HepG2 (cell line): Measurements from ENCODE around the gene CSF3R. TPM values are rescaled to one million over a fixed set of nuclear protein-coding genes. Genes with fewer than 3 reads are reported as not detected.

ENCODE experiments used
- ATAC-seq: fragments of 200-7000 bp; cut with Tn5 transposase; 3 replicates; pipeline ENCODE4 v1.9.1; 2020; ENCODE audit warnings: mild to moderate bottlenecking, moderate library complexity
- BruUV-seq: library from RNA; stranded (reverse); fragments of 400-500 nt; replicated peaks from 2 replicates; lab custom pipeline; 2021; lab: Mats Ljungman, UMichigan
- CTCF ChIA-PET: fragments of 300-600 bp; formaldehyde crosslinking; extraction: SDS; loops from one replicate; lab custom pipeline; 2021; ENCODE audit warnings: low total read pairs, inconsistent platforms, low intra/inter-chr PET ratio; lab: Yijun Ruan, JAX
- POLR2A ChIA-PET: fragments of 350-600 bp; sonication (Branson Sonifier 250); formaldehyde crosslinking; loops from one replicate; lab custom pipeline; 2020; ENCODE audit warnings: antibody characterized with exemption, inconsistent platforms; lab: Yijun Ruan, JAX
- DNase-seq: peaks from one replicate; pipeline ENCODE4 v3.0.0-alpha.2; 2015; ENCODE audit warnings: low spot score
- FAIRE-seq: peaks from 3 replicates; lab custom pipeline; 2011; peaks lifted over from hg19 to GRCh38; lab: Jason Lieb, UNC
- H2AFZ ChIP-seq: one replicate; pipeline ENCODE4 v1.6.1; 2011; ENCODE audit warnings: low read length, inconsistent platforms
- H3K27ac ChIP-seq: fragments of 300-600 bp; 3 replicates; pipeline ENCODE4 v1.8.0; 2011; ENCODE audit warnings: mixed run types, mild to moderate bottlenecking, mixed read lengths, low read length, inconsistent platforms; ENCODE audit not compliant: insufficient read depth; ENCODE audit errors: extremely low read length
- H3K27me3 ChIP-seq, 2 experiments: fragments of 200-600 bp in 1 of 2; 2 replicates in 1 of 2; 3 replicates in 1 of 2; pipeline versions ENCODE4 v1.6.0 to v1.8.0; 2011; ENCODE audit warnings: low read length in 2 of 2, mild to moderate bottlenecking in 2 of 2, moderate library complexity in 2 of 2, inconsistent platforms in 1 of 2; ENCODE audit not compliant: insufficient read depth in 2 of 2, control insufficient read depth in 1 of 2
- H3K36me3 ChIP-seq, 2 experiments: fragments of 200-600 bp in 1 of 2; replicated peaks in 1 of 2; 2 replicates in 1 of 2; 3 replicates in 1 of 2; pipeline versions ENCODE4 v1.5.1 to v1.8.0; 2011; ENCODE audit warnings: low read length in 2 of 2, inconsistent platforms in 1 of 2; ENCODE audit not compliant: insufficient read depth in 2 of 2, control insufficient read depth in 1 of 2
- H3K4me1 ChIP-seq: 2 replicates; pipeline ENCODE4 v1.5.1; 2012; ENCODE audit warnings: low read length, inconsistent platforms; ENCODE audit not compliant: insufficient read depth
- H3K4me2 ChIP-seq: 2 replicates; pipeline ENCODE4 v1.6.0; 2011; ENCODE audit warnings: low read depth, low read length, inconsistent platforms
- H3K4me3 ChIP-seq, 3 experiments: fragments of 200-600 bp in 1 of 3; sonication (generic), shearing (Covaris generic) in 1 of 3; replicated peaks in 1 of 3; 2 replicates each; pipeline ENCODE4 v1.5.1; 2011 to 2016; ENCODE audit warnings: low read length in 3 of 3, inconsistent platforms in 2 of 3, low read depth in 2 of 3, mild to moderate bottlenecking in 2 of 3, control low read depth in 1 of 3, mixed read lengths in 1 of 3; ENCODE audit not compliant: insufficient read depth in 1 of 3
- H3K79me2 ChIP-seq: one replicate; pipeline ENCODE4 v1.6.1; 2011; ENCODE audit warnings: low read length, inconsistent platforms; ENCODE audit not compliant: insufficient read depth
- H3K9ac ChIP-seq: 2 replicates; pipeline ENCODE4 v1.6.0; 2011; ENCODE audit warnings: mild to moderate bottlenecking, low read depth, low read length, inconsistent platforms; ENCODE audit not compliant: insufficient read depth
- H3K9me3 ChIP-seq: 2 replicates; pipeline ENCODE4 v1.5.1; 2012; ENCODE audit warnings: mild to moderate bottlenecking, low read length
- H4K20me1 ChIP-seq: 2 replicates; pipeline ENCODE4 v1.6.0; 2011; ENCODE audit warnings: inconsistent platforms, mild to moderate bottlenecking, low read length, moderate library complexity; ENCODE audit not compliant: insufficient read depth
- EEA1 ChIP-seq: sonication (generic); formaldehyde crosslinking; IDR thresholded peaks from 2 replicates; pipeline ENCODE4 v1.5.1; 2020; ENCODE audit warnings: mild to moderate bottlenecking, missing genetic modification reagents, borderline replicate concordance
- FOSL2 ChIP-seq: sonication (generic); formaldehyde crosslinking; IDR thresholded peaks from 2 replicates; pipeline ENCODE4 v1.4.0; 2020; ENCODE audit warnings: missing genetic modification reagents
- HIVEP1 ChIP-seq: sonication (generic); formaldehyde crosslinking; IDR thresholded peaks from 2 replicates; pipeline ENCODE4 v1.4.0; 2020; ENCODE audit warnings: mild to moderate bottlenecking, missing genetic modification reagents
- HOXA3 ChIP-seq: sonication (generic); formaldehyde crosslinking; IDR thresholded peaks from 2 replicates; pipeline ENCODE4 v1.5.0; 2020; ENCODE audit warnings: missing genetic modification reagents
- MATR3 ChIP-seq: sonication (generic); formaldehyde crosslinking; IDR thresholded peaks from 2 replicates; pipeline ENCODE4 v1.4.0; 2020; ENCODE audit warnings: missing genetic modification reagents
- MED1 ChIP-seq: sonication (generic); formaldehyde crosslinking; IDR thresholded peaks from 2 replicates; pipeline ENCODE4 v1.4.0; 2020; ENCODE audit warnings: missing genetic modification reagents
- SOX5 ChIP-seq: IDR thresholded peaks from 2 replicates; pipeline ENCODE4 v1.6.1; 2016; ENCODE audit warnings: borderline replicate concordance
- ZNF121 ChIP-seq: sonication (generic); formaldehyde crosslinking; IDR thresholded peaks from 2 replicates; pipeline ENCODE4 v1.5.0; 2020; ENCODE audit warnings: mild to moderate bottlenecking, missing genetic modification reagents
- WGBS: methylation state at CpG from one replicate; pipeline ENCODE4 v1.1.6; 2017; ENCODE audit warnings: low lambda C conversion rate; 5-methylcytosine and 5-hydroxymethylcytosine counted together
- in situ Hi-C: cut with HindIII; loops from 2 replicates; pipeline ENCODE4 v1.10.0; 2017; ENCODE audit warnings: low pct_unique_long_range_greater_than_20kb; ENCODE audit not compliant: extremely low pct_ligation_motif_present
- intact Hi-C: fragments of 100-400 bp; cut with micrococcal nuclease; formaldehyde crosslinking; loops from one replicate; pipeline ENCODE4 v1.10.0; 2022; ENCODE audit not compliant: unreplicated experiment
- polyA plus RNA-seq, 8 experiments: library from polyadenylated mRNA; depleted of rRNA in 3 of 8; stranded (reverse) in 7 of 8; unstranded in 1 of 8; fragments of >200 nt; fragmentation: Illumina TruSeq in 4 of 8; extraction: Trizol in 4 of 8; gene quantifications; 2 replicates each; pipeline versions ENCODE4 v1.2.1 to v1.2.3, GENCODE V29; 2011 to 2016; ENCODE audit warnings: low read depth in 4 of 8, missing spikeins in 1 of 8, mixed read lengths in 1 of 8; ENCODE audit not compliant: insufficient read depth in 1 of 8
- total RNA-seq, 5 experiments: library from RNA; depleted of rRNA; stranded (reverse); fragments of >200 nt; fragmentation: Illumina TruSeq; extraction: Trizol; gene quantifications; 2 replicates each; pipeline ENCODE4 v1.2.3, GENCODE V29; 2016; ENCODE audit warnings: low read depth in 1 of 5
- TF ChIP-seq, protein P1 (sequence below): IDR thresholded peaks from 2 replicates; pipeline ENCODE4 v1.6.1; 2016; ENCODE audit warnings: missing compliant biosample characterization, missing genetic modification reagents, borderline replicate concordance

CSF3R gene
- total and polyA plus RNA-seq, 2 of the 13 experiments (the other 11 are each of a cell fraction or from before 2014, with no cell fraction given) = 11.9 to 28.8 TPM

DNA sequence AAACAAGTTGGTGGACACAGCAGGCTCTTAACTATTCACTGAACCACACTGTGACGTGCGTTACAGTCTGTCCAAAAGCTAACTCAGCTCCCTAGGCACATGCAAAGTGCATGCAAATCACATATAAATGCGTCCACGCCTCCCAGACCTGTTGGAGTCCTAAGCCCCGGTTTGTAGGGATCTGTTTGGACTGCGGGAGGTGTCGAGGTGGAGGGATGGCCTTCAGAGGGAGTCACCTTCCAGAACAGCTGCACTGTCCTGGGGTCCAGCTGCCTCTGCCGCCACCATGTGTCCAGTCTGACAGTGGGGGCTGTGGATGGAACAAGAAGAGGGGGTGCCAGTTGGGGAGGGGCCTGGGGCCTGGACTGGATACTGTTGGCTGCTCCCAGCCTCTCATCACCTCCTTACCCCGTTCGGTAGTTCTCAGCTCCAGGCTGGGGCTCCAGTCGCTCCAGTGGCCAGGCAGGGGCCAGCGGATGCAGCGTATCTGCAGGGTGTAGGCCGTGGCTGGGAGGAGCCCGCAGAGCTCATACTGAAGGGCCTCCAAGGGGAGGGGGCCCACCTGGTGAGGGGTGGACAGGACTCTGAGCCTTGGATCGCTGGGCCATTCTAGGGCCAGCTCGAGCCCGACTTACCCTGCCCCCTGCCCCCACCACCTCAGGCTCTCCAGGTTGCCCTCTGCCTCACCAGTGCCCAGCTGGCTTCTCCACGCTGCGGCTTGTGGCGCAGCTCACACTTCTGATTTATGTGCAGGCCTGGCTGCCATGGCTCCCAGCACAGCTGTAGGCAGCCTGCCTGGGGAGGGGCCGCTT, 10.7 kb downstream of the CSF3R start (continued):
- TF ChIP-seq SOX5 = no peak
- TF ChIP-seq, protein P1, sequence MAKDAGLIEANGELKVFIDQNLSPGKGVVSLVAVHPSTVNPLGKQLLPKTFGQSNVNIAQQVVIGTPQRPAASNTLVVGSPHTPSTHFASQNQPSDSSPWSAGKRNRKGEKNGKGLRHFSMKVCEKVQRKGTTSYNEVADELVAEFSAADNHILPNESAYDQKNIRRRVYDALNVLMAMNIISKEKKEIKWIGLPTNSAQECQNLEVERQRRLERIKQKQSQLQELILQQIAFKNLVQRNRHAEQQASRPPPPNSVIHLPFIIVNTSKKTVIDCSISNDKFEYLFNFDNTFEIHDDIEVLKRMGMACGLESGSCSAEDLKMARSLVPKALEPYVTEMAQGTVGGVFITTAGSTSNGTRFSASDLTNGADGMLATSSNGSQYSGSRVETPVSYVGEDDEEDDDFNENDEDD (CRISPR knock-in tag) = 0 out of 2 replicates have a peak, but pooled peaks have one; percentile 15
- TF ChIP-seq ZNF121 (CRISPR knock-in tag) = no peak
- no peak for TF ChIP-seq MATR3
- TF ChIP-seq FOSL2 (CRISPR knock-in tag) = no peak
- 0 out of 2 replicates have a peak, but pooled peaks have one; percentile 14 for TF ChIP-seq HOXA3 (CRISPR knock-in tag)
- TF ChIP-seq MED1 = 0 out of 2 replicates have a peak, but pooled peaks have one; percentile 24
- TF ChIP-seq, all 625 proteins: peak for 38

DNA sequence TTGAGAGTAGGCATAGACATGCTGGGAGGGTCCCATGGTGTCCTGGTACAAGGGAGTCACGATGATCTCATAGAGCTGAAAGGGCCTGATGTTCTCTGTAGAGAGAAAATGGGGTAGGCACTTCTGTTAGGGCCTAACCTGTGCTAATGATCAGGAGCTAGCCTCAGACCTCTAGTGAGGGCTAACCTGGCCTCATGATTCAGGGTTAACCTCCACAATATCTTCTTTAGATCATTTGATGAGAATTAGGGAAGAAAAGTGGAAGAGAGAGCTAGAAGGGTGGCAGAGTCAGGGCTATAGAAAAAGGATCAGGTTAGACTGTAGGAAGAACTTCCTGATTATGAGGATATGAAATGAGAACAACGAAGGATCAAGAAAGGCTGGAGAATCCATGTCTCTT, 13.6 kb downstream of the CSF3R start:
- WGBS = 88% methylated on average over 2 of the region's 2 CpGs
- H3K36me3 ChIP-seq = no peaks in the 10 kb centered on the region
- CTCF ChIA-PET = no interaction called here
- H2AFZ ChIP-seq = no peak overlapping the region
- POLR2A ChIA-PET = interaction anchor here (1.2 to 1.6 kb wide), 2 partner anchors 17 to 19 kb away, joined by 3 to 5 read pairs; partner anchors contain the start of gene OSCP1
- TF ChIP-seq EEA1 (CRISPR knock-in tag) = no peak
- TF ChIP-seq HIVEP1 (CRISPR knock-in tag) = no peak
- H3K79me2 ChIP-seq = peaks cover under 1% of the 10 kb centered on the region
- H3K27me3 ChIP-seq = no peaks in the 10 kb centered on the region
- H3K4me2 ChIP-seq = no peak overlapping the region
- no peaks in the 10 kb centered on the region for H3K9me3 ChIP-seq
- no peaks in the 10 kb centered on the region for H4K20me1 ChIP-seq
- no peak overlapping the region for H3K4me3 ChIP-seq
- peaks cover 55% of the 10 kb centered on the region for H3K4me1 ChIP-seq
- in situ Hi-C loops (no loop called here), intact Hi-C loops (no loop called here)
- H3K9ac ChIP-seq = no peak overlapping the region
- no peak for ATAC-seq
- no peak for FAIRE-seq
- BruUV-seq = no TSS peak
- DNase-seq = no peak
- H3K27ac ChIP-seq = no peak overlapping the region
